Activated T-helper 1 cell treated with anti-CD3 and anti-CD28 coated beads, Interleukin-12 subunit alpha, Interleukin-12 subunit beta, Interleukin-2, Interleukin-4 antibody, amounts not matched to agents 30 ng/mL and 10 ng/mL and 1 ng/mL, durations not matched to agents 14 hours and 24 hours and 36 hours (primary cell): ENCODE data around the gene SERPINC1. TPM values are rescaled to one million over a fixed set of nuclear protein-coding genes. Genes with fewer than 3 reads are reported as not detected.

ENCODE experiments used
- DNase-seq: peaks from one replicate; pipeline ENCODE4 v3.0.0; 2021; ENCODE audit warnings: low spot score
- H3K27ac Mint-ChIP-seq: one replicate; pipeline ENCODE4 v1.8.0; 2021; ENCODE audit warnings: mild to moderate bottlenecking, mixed read lengths
- H3K27me3 Mint-ChIP-seq: one replicate; pipeline ENCODE4 v1.8.0; 2022; ENCODE audit warnings: mild to moderate bottlenecking, moderate library complexity, mixed read lengths; ENCODE audit not compliant: insufficient read depth
- H3K36me3 Mint-ChIP-seq: one replicate; pipeline ENCODE4 v1.8.0; 2021; ENCODE audit warnings: low read depth, mixed read lengths
- H3K4me1 Mint-ChIP-seq: one replicate; pipeline ENCODE4 v1.8.0; 2021; ENCODE audit warnings: low read depth, mixed read lengths
- H3K4me3 Mint-ChIP-seq: one replicate; pipeline ENCODE4 v1.8.0; 2021; ENCODE audit warnings: mild to moderate bottlenecking, moderate library complexity, mixed read lengths
- H3K9me3 Mint-ChIP-seq: one replicate; pipeline ENCODE4 v1.8.0; 2021; ENCODE audit warnings: mixed read lengths
- intact Hi-C: fragments of 100-400 bp; cut with micrococcal nuclease; formaldehyde crosslinking; loops from one replicate; pipeline ENCODE4 v1.15.1; 2024
- total RNA-seq: library from RNA; stranded (reverse); gene quantifications from 2 replicates; pipeline ENCODE4 v1.2.3, GENCODE V29; 2022

The SERPINC1 gene
- total RNA-seq, 1 donor from 2014 or later: 0.26 TPM

- Mint-ChIP-seq H3K27ac (no peak overlapping the region), H3K27me3 (no peaks in the 10 kb centered on the region), H3K4me1 (no peaks in the 10 kb centered on the region), H3K9me3 (no peaks in the 10 kb centered on the region), H3K4me3 (no peak overlapping the region), H3K36me3 (peaks cover 40% of the 10 kb centered on the region)
- no peak for DNase-seq
- intact Hi-C loops: no loop called here
These were observed 61.1 kb downstream of the SERPINC1 start for GRCh38 chr1:173856014-173856413.

Other genes starting within 250 kb of the SERPINC1 start
- not detected in 2 replicates for gene ANKRD45, start 247.5 kb downstream of the SERPINC1 start, total RNA-seq
- gene KLHL20, start 202.3 kb downstream of the SERPINC1 start, total RNA-seq: 17.8 and 18.3 TPM in 2 replicates
- 41.9 TPM in 2 replicates for gene DARS2, start 92.7 kb downstream of the SERPINC1 start, total RNA-seq
- 23.6 and 25.7 TPM in 2 replicates for gene CENPL, start 92.4 kb downstream of the SERPINC1 start, total RNA-seq
- 653 and 688 TPM in 2 replicates for gene GAS5, start 49.3 kb downstream of the SERPINC1 start, total RNA-seq
- gene ZBTB37, start 48.9 kb downstream of the SERPINC1 start, total RNA-seq: 9.2 and 9.4 TPM in 2 replicates
- 47.1 and 49.5 TPM in 2 replicates for gene RC3H1, start 105.0 kb upstream of the SERPINC1 start, total RNA-seq
- 40.6 and 41.0 TPM in 2 replicates for gene RABGAP1L, start 242.2 kb upstream of the SERPINC1 start, total RNA-seq